AG09309 (cell line): Measurements from ENCODE around the gene TPK1.

Experiments
- DNase-seq: peaks from one replicate; pipeline ENCODE4 v3.0.0-alpha.2; 2010; ENCODE audit warnings: low read depth
- H3K4me3 ChIP-seq: 2 replicates; pipeline ENCODE4 v1.5.1; 2011; ENCODE audit warnings: mild to moderate bottlenecking, low read depth, low read length, moderate library complexity; ENCODE audit not compliant: control insufficient read depth
- TF ChIP-seq, protein P1 (sequence below): IDR thresholded peaks from 2 replicates; pipeline ENCODE4 v1.5.1; 2011; ENCODE audit warnings: mild to moderate bottlenecking, low read depth, low read length, inconsistent platforms; ENCODE audit not compliant: insufficient read depth, control insufficient read depth; ENCODE audit errors: missing control alignments

The TPK1 gene

DNA sequence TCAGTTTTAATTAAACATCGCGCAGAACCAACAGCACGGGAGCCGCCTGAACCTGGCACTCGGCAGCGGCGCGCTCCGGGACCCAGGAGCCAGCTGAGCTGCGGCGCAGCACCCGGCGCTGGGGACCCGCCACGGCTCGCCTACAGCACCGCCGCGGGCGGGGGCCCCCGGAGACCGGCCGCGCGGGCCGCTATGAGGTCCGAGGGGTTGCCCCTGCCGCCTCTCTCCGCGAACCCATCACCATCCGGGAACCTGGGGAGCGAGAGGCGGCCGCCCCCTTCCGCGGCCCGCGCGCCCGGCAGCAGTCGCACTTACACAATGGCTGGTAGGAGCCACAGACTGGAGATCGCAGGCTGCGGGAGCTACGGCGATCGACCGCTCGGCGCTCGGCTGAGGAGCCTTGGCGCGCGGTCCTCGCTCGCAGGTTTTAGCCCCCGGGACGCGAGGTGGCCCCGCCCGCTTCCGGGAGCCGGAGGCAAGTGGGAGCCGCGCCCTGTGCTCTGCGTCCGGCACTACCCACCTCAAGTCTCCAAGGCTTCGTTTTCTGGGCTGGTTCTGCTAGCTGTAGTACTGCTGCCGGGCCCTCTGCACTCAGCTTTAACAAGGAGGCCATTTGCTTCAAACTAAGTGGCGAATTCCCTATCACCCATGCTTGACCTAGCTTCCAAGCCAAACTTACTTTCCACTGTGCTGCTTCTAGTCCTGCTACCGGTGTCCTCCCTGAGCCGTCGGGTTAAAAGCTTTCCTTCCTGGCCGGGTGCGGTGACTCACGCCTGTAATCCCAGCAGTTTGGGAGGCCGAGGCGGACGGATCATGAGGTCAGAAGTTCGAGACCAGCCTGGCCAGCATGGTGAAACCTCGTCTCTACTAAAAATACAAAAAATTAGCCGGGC is at the start of gene TPK1:
TSS of gene TPK1 (minus strand) at position 402 of the 893 bp plus-strand sequence. CDS start 451 bp downstream, outside the sequence.
- H3K4me3 ChIP-seq: peak within 1 kb of the TSS; percentile 65
- DNase-seq: peak; percentile 55
- TF ChIP-seq, protein P1, sequence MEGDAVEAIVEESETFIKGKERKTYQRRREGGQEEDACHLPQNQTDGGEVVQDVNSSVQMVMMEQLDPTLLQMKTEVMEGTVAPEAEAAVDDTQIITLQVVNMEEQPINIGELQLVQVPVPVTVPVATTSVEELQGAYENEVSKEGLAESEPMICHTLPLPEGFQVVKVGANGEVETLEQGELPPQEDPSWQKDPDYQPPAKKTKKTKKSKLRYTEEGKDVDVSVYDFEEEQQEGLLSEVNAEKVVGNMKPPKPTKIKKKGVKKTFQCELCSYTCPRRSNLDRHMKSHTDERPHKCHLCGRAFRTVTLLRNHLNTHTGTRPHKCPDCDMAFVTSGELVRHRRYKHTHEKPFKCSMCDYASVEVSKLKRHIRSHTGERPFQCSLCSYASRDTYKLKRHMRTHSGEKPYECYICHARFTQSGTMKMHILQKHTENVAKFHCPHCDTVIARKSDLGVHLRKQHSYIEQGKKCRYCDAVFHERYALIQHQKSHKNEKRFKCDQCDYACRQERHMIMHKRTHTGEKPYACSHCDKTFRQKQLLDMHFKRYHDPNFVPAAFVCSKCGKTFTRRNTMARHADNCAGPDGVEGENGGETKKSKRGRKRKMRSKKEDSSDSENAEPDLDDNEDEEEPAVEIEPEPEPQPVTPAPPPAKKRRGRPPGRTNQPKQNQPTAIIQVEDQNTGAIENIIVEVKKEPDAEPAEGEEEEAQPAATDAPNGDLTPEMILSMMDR: no peak

DNA sequence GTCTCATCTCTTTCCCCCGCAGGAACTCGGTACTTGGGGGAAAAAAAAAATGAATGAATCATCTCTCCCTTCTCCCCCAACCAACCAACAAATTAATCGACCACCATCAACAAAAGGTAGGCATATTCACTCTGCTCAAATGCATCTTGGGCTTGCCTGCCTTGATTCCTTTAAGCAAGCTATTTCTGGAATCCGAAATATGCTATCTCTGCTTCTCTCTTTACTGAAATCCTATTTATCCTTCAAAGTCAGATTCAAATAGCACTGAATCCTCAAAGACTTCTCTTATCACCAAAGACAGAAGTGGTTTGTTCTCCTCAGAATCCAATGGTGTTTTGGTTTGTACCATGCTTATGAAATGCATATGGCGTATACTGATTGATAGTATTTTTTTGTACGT is 49.6 kb upstream of the TPK1 start:
- TF ChIP-seq, protein P1: no peak
- H3K4me3 ChIP-seq: no peak overlapping the region
- DNase-seq: no peak

DNA sequence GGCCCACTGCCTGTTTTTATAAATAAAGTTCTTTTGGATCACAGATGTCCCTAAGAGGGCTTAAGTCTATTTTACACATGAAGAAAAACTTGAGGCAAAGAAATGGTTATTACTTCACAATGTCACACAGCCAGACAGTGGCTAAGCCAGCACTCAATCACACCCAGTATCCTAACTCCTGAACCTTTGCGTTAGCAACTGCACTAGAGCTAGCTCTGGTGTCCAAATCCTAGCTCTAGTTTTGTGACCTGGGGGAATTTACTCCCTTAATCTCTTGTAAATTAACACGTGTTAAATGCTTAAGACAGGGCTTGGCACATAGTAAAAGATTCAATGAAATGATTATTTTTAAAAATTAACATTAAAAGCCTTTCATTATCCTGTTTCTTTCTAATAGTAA is 49.0 kb upstream of the TPK1 start:
- no peak for DNase-seq
- TF ChIP-seq, protein P1: no peak
- no peak overlapping the region for H3K4me3 ChIP-seq

DNA sequence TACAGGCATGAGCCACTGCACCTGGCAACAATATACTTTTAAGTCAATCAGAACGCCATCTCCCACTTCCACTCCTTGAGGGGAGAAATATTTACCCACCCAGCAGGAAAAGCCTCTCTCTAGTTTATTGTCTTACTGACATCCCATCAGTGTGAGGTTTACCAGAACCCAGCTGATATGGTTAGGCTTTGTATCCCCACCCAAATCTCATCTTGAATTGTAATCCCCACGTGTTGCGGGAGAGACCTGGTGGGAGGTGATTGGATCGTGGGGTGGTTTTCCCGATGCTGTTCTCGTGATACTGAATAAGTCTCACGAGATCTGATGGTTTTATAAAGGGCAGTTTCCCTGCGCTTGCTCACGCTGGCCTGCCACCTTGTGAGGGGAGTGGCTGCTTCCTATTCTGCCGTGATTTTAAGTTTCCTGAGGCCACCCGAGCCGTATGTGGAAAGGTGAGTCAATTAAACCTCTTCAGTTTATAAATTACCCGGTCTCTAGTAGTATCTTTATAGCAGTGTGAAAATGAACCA is 37.5 kb upstream of the TPK1 start:
- TF ChIP-seq, protein P1: no peak
- H3K4me3 ChIP-seq: no peak overlapping the region
- no peak for DNase-seq

DNA sequence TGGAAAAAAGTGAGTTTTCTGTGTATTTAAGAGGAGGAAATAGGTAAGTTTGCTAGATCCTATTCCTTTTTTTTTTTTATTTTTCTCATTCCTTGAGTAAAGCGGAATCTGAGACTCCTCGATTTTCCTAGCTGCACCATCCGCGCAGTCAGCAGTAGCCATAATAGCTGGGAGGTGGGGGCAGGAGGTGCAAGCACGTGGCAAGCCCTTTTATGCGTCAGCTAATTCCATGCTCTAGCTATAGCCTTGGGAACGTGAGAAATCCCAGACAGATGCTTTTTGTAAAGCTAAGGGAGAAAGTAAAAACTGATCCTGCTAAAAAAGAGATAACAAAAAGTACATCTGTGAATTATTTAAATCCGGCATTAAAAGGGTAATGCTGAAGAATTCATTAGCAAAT is 33.2 kb upstream of the TPK1 start:
- no peak for DNase-seq
- TF ChIP-seq, protein P1: no peak
- no peak overlapping the region for H3K4me3 ChIP-seq

DNA sequence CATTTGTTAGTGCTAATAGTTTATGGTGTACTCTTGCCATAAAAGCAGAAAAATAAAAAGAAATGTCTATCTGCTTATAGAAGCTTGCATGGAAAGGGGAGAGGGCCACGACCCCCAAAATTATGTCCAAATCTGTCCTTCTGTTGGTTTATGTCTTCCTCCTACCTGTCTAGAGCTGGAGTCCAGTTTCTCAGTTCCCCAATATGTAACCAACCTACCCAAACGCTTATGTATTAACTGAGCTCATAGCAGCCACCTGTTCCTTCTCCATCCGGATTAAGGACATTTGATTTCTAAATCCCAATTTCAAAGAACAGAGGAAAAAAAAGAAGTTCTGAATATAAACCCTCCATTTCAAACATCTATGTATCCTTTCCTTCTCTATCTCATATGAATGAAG is 30.3 kb upstream of the TPK1 start:
- DNase-seq: no peak
- no peak overlapping the region for H3K4me3 ChIP-seq
- TF ChIP-seq, protein P1: no peak
